Fibroblast of mammary gland (primary cell): Measurements from ENCODE around the gene RC3H2.
"Not testable (repeated sequence)": the region's sequence is repeated elsewhere in the genome, so short reads cannot be mapped to it uniquely, and the experiment has no call there.

Experiments
- DNase-seq: peaks from one replicate; pipeline ENCODE4 v3.0.0-alpha.2; 2010; ENCODE audit warnings: low read depth
- H3K4me3 ChIP-seq: 2 replicates; pipeline ENCODE4 v1.5.1; 2011; ENCODE audit warnings: low read depth, mild to moderate bottlenecking, low read length, moderate library complexity; ENCODE audit not compliant: control insufficient read depth
- TF ChIP-seq, protein P1 (sequence below): conservative IDR thresholded peaks from 2 replicates; pipeline ENCODE4 v1.5.1; 2011; ENCODE audit warnings: low read depth, low read length, inconsistent platforms; ENCODE audit not compliant: control insufficient read depth, insufficient read depth

The RC3H2 gene

DNA sequence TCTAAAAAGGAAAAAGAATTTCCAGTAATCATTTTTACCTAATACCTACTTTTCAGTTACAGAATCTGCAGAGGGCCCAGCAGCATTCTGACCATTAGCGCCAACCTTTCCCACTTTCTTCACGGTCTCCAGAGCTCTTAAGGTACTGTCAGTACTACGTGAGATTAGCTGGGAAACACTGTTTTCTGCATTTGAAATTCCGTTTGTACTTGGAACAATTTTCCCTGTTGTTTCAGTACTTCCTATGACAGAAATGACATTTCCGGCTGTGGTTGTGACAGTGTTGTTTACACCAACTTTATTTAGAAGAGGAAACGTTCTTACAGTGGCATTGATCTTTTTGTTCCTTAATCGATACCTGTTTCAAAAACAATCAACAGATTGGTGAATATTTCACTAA lies 39.9 kb downstream of the RC3H2 start:
- TF ChIP-seq, protein P1, sequence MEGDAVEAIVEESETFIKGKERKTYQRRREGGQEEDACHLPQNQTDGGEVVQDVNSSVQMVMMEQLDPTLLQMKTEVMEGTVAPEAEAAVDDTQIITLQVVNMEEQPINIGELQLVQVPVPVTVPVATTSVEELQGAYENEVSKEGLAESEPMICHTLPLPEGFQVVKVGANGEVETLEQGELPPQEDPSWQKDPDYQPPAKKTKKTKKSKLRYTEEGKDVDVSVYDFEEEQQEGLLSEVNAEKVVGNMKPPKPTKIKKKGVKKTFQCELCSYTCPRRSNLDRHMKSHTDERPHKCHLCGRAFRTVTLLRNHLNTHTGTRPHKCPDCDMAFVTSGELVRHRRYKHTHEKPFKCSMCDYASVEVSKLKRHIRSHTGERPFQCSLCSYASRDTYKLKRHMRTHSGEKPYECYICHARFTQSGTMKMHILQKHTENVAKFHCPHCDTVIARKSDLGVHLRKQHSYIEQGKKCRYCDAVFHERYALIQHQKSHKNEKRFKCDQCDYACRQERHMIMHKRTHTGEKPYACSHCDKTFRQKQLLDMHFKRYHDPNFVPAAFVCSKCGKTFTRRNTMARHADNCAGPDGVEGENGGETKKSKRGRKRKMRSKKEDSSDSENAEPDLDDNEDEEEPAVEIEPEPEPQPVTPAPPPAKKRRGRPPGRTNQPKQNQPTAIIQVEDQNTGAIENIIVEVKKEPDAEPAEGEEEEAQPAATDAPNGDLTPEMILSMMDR: no peak
- no peak for DNase-seq
- H3K4me3 ChIP-seq: no peak overlapping the region

DNA sequence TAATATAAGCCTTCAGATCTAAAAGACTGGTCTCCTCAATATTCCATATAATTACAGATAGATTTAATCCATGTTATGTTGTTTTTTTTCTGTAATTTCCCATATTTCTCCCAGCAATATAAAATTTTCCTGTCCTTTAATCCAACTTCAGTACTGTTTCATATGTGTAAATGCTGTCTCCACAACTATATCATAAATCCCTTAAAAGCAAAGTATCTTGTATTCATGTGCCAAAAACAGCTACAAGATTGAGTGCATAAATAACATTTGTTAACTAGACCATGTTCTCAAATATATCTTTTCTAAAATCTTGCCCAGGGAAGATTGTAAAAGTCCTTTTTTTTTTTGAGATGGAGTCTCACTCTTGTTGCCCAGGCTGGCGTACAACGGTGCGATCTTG lies 41.8 kb downstream of the RC3H2 start:
- TF ChIP-seq, protein P1: no peak
- H3K4me3 ChIP-seq: no peak overlapping the region
- no peak for DNase-seq

DNA sequence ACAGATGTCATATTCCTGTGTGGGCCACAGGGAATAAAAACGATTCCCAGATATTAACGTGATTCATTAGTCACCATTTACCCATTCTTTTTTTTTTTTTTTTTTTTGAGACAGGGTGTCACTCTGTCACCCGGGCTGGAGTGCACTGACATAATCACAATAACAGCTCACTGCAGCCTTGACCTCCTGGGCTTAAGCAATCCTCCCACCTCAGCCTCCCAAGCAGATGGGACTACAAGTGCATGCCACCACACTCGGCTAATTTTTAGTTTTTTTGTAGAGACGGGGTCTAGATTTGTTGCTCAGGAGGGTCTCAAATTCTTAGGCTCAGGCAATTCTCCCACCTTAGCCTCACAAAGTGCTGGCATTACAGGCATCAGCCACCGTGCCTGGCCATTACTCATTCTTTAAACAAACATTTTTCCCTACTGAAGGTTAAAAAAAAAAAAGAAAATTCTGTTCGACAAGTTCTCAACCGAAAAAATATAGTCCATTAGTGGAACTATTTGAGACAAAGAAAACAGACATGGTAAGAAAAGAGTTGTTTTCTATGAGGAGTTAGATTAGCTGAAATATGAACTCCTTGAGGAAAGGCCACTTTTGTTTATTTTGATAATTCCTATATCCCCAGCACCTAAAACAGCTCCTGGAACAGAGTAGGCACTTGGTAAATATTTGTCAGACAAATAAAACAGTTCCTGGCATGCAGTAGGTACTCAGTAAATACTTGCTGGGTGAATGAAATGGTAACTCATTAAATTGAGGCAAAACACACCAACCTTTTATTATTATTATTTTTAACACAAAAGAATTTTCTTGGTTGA lies 44.6 kb downstream of the RC3H2 start:
- DNase-seq: no peak
- H3K4me3 ChIP-seq: no peak overlapping the region
- TF ChIP-seq, protein P1: no peak

DNA sequence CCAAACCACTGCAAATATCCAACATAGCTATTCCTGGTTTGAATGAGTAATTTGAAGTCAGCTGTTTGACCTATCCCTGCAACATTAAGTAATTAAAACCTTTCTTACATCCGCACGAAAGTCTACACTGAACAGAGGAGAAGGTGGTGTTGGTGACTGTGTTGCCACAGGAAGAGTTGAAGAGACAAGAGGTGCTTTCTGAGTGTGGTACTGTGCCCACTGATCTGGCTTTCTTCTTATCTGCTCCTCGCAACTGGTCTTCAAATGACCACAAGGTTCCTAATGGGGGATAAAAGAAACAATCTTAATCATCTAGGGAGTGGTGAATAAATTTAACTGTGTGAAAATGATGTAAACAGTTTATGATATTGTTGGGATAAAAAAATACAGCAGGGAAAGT lies 47.3 kb downstream of the RC3H2 start:
- TF ChIP-seq, protein P1: no peak

DNA sequence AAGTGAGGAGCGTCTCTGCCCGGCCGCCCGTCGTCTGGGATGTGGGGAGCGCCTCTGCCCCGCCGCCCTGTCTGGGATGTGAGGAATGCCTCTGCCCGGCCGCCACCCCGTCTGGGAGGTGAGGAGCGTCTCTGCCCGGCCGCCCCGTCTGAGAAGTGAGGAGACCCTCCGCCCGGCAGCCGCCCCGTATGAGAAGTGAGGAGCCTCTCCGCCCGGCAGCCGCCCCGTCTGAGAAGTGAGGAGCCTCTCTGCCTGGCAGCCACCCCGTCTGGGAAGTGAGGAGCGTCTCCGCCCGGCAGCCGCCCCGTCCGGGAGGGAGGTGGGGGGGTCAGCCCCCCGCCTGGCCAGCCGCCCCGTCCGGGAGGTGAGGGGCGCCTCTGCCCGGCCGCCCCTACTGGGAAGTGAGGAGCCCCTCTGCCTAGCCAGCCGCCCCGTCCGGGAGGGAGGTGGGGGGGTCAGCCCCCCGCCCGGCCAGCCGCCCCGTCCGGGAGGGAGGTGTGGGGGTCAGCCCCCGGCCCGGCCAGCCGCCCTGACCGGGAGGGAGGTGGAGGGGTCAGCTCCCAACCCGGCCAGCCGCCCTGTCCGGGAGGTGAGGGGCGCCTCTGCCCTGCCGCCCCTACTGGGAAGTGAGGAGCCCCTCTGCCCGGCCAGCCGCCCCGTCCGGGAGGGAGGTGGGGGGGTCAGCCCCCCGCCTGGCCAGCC lies 52.9 kb downstream of the RC3H2 start:
- DNase-seq: not testable (repeated sequence)

More for the DNA sequence above, 47.3 kb downstream of the RC3H2 start:
- no peak for DNase-seq
- no peak overlapping the region for H3K4me3 ChIP-seq

DNA sequence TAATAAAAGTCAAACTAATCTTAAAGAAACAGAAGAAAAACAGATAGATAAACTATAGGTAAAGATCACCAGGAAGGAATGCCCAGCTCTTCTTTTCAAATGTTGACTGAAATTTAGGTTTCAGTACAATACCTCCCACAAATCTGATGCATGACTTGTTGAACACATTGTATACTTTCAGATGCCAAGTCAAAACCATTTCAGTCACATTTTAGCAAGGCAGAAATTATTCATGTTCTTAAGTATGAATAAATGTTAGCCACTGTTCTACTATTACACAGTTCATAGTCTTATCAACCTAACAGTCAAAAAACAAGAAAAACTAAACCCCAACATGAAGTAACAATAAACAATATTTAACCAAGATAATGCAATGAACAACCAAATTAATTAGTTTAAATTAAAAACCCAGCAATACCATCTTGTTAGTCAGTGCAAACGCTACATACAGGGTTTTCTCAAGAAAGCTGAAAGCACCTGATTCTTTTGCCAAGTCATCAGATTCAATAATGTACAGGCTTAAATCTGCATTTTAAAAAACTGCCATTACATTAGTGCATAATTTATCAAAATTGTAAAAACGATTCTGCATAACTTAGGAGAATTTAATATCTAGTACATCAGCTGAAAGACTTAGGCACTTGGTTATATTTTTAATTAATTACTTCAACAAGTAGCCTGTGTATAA lies 56.8 kb downstream of the RC3H2 start:
- H3K4me3 ChIP-seq: no peak overlapping the region
- DNase-seq: no peak
- TF ChIP-seq, protein P1: no peak

More for the DNA sequence above, 52.9 kb downstream of the RC3H2 start:
- not testable (repeated sequence) for H3K4me3 ChIP-seq
